GM18511 (cell line): ENCODE data around the gene MYO15A.

Source experiments
- ATAC-seq: cut with Tn5 transposase; IDR thresholded peaks from one replicate; pipeline ENCODE4 v1.9.1; 2021; ENCODE audit warnings: mild to moderate bottlenecking, moderate library complexity; ENCODE audit not compliant: unreplicated experiment

The MYO15A gene

GRCh38 chr17:18105027-18105426, 3.5 kb upstream of the MYO15A start:
- ATAC-seq = no peak

DNA sequence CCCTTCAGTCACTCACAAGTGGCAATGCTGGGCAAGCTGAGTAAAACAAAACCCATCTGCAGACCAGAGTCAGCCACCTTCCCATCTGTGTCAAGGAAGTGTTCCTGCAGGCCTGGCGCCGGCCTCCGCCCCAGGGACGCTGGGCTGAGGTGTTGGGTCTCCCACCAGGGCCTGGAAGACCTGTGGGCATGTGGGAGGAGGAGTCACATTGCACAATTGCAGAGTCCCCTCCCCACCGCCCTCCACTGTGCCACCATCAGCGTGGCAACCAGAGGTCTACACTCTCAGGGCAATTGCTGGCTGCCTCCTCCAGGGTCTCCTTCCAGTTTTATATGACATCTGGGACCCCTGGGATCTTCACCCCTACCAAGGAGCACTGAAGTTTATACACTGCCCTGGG, 3.0 kb upstream of the MYO15A start:
- ATAC-seq = no peak

- ATAC-seq = no peak
These were observed 2.3 kb upstream of the MYO15A start for GRCh38 chr17:18106211-18106610.

DNA sequence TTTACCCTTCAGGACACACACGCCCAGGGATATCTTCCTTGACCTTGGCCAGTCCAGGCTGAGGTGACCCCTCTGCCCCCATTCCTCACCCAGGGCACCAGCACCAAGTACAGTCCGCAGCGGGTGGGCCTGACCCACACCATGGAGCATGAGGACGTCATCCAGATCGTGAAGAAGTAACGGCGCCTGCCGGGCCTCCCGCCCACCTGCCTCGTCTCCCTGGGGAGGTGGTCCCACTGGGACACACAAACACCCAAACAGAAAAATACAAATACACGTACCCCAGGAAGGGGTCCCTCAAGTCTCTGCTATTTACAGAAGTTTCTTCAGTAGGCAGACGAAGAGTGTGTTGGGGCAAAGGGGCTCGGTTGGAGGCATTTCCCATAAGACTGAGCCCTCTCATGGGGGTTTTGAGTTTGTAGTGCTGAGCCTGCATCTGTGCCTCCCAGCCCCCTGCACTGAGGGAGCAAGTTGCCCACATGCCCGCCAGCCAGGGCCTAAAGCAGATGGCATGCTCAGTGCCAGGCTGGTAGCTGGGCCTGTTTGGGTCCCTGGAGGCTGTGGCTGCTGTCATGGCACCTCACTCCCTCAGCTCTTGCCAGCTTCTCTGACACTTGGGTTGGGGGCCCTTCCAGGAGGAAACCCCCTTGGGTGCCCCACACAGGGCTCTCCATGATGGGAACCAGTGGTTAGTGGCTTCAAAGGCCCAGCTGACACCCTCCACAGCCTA, 1.3 kb upstream of the MYO15A start:
- no peak for ATAC-seq

DNA sequence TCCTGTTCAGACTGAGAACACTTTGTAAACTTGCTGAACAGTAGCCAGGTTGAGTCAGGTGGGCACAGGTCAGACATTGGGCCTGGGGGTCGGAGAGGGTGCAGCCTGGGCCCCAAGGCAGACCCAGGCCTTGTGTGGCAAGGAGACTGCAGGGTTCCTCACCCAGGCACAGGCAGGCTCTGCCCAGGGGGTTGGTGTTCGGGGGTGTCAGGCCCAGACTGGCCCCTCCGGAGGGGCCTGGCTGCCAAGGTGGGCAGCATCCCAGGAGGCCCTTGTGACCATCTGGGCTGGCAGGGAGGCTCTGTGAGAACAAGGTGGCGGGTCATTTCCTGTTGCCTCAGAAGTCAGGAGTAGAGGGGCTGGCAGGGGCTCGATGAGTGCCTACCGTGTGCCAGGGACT, 585 bp upstream of the MYO15A start:
- no peak for ATAC-seq

DNA sequence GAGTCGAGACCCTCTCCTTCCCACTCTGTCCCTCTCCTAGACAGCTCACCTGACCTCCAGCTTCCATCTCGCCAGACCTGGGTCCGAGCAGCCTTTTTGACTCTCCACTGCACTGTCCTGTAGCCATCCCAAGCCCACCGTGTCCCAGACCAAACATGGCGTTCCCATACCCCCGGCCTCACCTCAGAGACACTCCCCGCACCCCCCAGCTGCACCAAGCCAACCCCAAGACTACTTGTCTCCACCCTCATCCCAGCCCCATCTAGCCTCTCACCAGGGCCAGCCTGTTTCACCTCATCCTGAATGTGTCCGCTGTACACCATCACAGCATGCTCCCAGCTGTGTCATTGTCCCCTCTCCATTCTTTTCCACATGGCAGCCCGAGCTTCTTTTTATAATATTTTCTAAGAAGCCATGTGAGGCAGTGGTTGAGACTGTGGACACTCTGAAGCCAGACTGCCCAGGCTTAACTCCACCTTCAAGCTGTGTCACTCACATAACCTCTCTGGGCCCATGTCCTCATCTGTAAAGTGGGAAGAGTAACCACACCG, 1.5 kb downstream of the MYO15A start:
- ATAC-seq = no peak

GRCh38 chr17:18110636-18111145, 2.1 kb downstream of the MYO15A start:
- ATAC-seq = no peak

DNA sequence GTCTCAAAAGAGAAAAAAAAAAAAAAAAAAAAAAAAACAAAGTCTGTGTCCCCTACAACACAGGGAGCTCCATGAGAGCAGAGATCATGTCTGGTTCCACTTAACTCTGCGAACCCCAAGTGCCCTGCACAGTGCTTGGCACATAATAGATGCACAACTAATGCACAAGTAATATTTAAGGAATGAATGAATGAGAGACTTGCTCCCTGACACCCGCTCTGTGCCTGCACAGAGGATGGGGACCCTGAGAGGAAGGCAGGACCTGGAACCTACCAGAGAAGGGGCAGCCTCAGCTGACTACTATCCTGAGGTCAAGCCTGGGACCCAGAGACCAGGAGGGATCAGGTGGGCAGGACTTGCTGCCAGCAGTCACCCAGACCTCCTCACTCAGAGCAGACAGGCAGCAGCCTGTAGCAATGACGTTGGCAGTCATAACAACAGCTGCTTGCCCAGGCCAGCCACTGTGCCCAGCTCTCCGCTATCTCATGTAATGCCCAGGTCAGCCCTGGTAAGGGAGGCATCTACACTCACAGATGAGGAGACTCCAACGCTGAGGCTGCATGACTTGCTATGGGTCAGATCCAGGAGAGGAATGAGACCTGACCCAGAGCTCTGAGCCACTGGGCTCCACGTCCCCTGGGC, 2.9 kb downstream of the MYO15A start:
- no peak for ATAC-seq

DNA sequence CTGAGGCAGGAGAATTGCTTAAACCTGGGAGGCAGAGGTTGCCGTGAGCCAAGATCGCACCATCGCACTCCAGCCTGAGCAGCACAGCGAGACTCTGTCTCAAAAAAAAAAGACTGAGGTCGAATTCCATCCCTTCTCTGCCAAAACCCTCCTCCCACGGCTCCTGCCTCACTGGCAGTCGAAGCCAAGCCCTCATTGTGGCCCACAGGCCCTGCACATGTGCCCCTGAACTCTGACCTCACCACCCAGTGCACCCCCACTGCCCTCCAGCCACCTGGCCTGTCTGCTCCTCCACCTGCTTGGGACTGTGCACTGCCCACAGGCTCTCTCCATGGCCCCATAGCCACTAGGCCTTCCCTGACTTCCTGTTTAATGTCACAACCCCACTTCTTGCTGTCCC, 7.0 kb downstream of the MYO15A start:
- no peak for ATAC-seq

DNA sequence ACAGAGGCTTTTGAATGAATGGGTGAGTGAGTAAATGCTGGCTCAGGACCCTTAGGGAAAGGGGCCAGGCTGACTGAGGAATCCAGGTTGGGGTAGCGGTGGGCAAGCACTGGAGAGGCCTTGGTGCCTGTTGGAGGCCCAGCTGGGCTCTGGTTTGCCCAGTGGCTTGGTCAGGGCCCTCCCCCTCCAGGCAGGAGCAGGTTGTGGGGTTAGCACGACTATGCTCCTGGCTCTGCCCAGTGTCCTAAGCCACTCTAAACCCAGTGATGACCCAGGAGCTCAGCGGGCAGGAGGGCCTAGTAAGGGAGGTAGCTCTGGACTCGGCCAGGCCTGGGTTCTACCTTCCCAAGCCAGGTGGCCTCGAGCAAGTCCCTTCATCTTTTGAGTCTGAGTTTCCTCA, 7.5 kb downstream of the MYO15A start:
- no peak for ATAC-seq

GRCh38 chr17:18117533-18117932, 9.0 kb downstream of the MYO15A start:
- no peak for ATAC-seq

GRCh38 chr17:18117982-18118975, 9.7 kb downstream of the MYO15A start:
- ATAC-seq = no peak

DNA sequence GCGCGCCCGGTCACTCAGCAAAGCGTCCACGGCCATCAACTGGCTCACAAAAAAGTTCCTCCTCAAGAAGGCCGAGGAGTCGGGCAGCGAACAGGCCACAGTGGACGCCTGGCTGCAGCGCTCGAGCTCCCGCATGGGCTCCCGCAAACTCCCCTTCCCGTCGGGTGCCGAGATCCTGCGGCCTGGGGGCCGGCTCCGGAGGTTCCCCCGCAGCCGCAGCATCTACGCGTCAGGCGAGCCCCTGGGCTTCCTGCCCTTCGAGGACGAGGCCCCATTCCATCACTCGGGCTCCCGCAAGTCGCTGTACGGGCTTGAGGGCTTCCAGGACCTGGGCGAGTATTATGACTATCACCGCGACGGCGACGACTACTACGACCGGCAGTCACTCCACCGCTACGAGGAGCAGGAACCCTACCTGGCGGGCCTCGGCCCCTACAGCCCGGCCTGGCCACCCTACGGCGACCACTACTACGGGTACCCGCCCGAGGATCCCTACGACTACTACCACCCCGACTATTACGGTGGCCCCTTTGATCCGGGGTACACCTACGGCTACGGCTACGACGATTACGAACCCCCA, 10.7 kb downstream of the MYO15A start:
- no peak for ATAC-seq

- no peak for ATAC-seq
These were observed 11.4 kb downstream of the MYO15A start for GRCh38 chr17:18119938-18120337.

DNA sequence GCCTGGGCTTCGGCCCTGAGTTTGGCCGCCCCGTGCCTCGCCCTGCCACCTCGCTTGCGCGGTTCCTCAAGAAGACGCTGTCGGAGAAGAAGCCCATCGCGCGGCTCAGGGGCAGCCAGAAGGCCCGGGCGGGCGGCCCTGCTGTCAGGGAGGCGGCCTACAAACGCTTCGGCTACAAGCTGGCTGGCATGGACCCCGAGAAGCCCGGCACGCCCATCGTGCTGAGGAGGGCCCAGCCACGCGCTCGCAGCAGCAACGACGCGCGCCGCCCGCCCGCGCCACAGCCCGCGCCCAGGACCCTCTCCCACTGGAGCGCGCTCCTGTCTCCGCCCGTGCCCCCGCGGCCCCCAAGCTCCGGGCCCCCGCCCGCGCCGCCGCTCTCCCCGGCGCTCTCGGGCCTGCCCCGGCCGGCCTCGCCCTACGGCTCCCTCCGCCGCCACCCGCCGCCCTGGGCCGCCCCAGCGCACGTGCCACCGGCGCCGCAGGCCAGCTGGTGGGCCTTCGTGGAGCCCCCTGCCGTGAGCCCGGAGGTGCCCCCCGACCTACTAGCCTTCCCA, 12.0 kb downstream of the MYO15A start:
- ATAC-seq = no peak

GRCh38 chr17:18121144-18121910, 12.8 kb downstream of the MYO15A start:
- ATAC-seq = no peak

DNA sequence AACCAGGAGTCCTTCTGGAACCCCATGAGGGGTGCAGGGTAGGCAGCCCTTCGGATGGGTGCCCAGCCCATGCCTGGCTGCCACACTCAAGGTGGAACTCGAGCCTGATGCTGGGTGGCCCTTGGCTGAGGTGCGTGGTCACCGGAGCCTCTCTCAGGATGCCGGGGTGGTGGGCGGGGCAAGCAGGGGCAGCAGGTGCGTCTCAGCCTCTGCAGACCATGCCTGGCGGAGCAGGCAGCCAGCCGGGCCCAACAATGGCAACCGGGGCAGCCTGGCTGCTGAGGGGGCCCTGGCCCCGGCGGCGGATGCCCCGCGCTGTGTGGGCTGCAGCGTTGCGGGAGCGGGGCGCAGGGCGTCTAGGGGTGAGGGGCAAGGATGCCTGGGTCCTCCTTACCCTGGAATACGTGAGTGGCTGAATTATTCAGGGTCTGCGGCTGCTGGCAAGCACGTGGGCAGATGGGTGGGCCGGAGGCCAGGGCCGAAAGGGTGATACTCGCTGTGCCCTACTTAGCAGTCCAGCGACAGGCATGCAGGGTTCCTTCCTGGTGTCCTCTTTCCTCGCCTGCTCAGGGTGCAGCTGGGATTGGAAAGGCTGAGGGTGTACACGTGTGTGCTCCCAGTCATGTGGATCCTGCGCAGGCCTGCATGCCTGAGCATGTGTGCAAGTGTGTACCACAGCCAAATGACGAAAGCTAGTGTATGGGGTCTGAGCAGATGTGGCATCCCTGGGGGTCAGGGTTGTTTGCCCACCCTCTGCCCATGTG, 14.6 kb downstream of the MYO15A start:
- ATAC-seq = no peak

DNA sequence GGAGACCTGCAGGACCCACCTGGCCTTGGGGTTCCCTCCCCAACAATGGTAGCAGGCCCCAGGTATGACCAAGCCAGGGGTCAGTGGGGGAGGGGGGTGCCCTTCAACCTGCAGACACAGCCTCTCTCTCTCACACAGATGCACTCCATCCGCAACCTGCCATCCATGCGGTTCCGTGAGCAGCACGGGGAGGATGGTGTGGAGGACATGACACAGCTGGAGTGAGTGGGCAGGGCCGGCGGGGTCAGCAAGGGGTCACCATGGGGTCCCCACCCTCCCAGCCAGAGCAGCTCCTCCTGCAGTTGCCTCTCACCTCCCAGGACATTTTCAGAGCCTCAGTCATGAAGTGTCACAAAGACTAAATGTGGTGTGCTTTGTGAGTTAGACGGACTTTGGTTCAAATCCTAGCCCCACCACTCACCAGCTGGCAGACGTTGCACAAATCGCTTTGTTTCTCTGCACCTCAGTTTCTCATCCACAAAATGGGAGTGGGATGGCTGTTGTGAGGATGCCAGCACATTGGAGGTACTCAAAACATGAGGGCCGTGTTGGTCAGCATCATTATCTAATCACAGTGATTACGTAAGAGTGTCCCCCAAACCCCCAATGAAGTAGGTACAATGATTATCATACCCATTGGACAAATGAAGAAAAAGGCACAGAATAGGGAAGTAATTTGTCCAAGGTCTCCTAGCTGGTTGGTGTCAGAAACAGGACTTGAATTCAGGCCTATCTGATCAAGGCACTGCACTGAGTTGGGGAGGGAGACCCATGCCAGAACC, 16.0 kb downstream of the MYO15A start:
- ATAC-seq = no peak
